ENCODE measurements around the gene CUX1. TPM values are rescaled to one million over a fixed set of nuclear protein-coding genes. Genes with fewer than 3 reads are reported as not detected.

The CUX1 gene
- total and polyA plus RNA-seq, 7 experiments from 2014 or later: 10.1 to 81.6 (median 42.5) TPM

DNA sequence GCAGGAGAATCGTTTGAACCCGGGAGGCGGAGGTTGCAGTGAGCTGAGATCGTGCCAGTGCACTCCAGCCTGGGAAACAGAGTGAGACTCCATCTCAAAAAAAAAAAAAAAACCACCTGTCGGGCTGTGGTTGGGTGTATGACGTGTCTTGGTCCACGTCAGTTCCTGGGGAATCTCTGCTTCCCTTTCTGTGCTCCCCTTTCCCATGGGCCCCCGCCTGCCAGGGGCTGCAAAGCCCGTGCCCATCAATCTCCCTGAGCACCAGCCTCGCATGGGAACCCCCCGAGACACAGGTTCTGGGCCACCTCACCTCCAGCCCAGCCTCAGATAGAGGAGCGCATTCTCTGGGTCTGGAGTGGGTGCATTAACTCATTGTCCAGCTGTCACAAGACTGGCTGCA, 467.0 kb downstream of the CUX1 start:
- Histone ChIP-seq H3K4me3 (ENCODE audit: low read length) (no peak overlapping the region), H3K36me3 (ENCODE audit: control insufficient read depth in 2 of 3, insufficient read depth in 3 of 3, low read length in 3 of 3) (no peaks in the 10 kb centered on the region), H3K27me3 (ENCODE audit: control insufficient read depth in 2 of 2, insufficient read depth in 2 of 2, low read length in 2 of 2) (no peaks in the 10 kb centered on the region), H3K9me3 (ENCODE audit: control insufficient read depth in 2 of 3, low read length in 3 of 3) (no peaks in the 10 kb centered on the region), H3K4me1 (ENCODE audit: control insufficient read depth in 2 of 2, insufficient read depth in 2 of 2, low read length in 2 of 2) (peaks cover 17 to 19% of the 10 kb centered on the region in 2 donors), H3K27ac (ENCODE audit: low read depth, low read length) (no peak overlapping the region)
- ATAC-seq (peak; percentile 21), DNase-seq (peak in 2 of 9 donors; percentile 11 to 32)
- Mint-ChIP-seq H3K36me3 (no peaks in the 10 kb centered on the region), H3K4me3 (peak overlapping the region in 7 of 10 donors; percentile 60 to 81 (median 71)), H3K4me1 (peaks cover 13 to 31% (median 26%) of the 10 kb centered on the region in 7 donors), H3K27ac (peak overlapping the region in 5 of 9 donors; percentile 32 to 73 (median 63)), H3K9me3 (no peaks in the 10 kb centered on the region), H3K27me3 (peaks cover 0 to 22% (median 0%) of the 10 kb centered on the region in 5 donors)
- intact Hi-C loops (cut with micrococcal nuclease): loop anchor here in 1 of 2 donors (10.0 kb wide), 1 partner anchor 180 kb away; the partner anchor contains the start of genes ALKBH4 and LRWD1
- ChIA-PET CTCF (no interaction called here), POLR2A (no interaction called here)

DNA sequence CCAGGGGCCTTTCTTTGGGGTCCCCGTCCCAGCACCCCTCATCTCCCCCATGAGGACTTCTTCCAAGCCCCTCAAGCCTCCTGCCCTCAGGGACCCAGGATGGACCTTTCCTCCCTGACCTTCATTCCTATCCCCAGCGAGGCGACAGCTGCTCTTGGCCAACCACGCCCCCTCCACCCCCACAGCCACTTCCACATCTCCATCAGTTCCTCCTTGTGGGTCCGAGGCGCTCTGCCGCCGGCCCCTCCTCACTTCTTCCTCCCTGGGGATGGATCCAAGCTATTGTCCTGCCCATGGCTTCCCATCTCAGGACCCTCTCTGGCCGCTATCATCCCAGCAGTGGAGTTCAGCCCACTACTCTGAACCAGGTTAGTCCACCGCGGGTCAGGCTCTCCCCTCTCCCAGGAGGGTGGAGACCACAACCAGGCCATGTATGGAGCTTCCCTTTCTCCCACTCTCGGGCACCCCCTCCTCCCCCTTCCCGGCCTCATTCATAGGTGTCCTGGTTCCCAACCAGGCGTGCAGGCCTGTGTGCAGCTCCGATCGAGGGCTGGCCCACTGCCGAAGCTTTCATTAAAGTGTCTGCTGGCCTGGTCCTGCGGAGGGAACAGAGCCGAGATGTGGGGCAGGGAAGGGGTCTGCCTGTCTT, 467.6 kb downstream of the CUX1 start:
- Histone ChIP-seq H3K27ac (ENCODE audit: low read depth, low read length) (no peak overlapping the region), H3K4me3 (ENCODE audit: low read length) (no peak overlapping the region), H3K4me1 (ENCODE audit: control insufficient read depth in 2 of 2, insufficient read depth in 2 of 2, low read length in 2 of 2) (peaks cover 16 to 17% of the 10 kb centered on the region in 2 donors), H3K9me3 (ENCODE audit: control insufficient read depth in 2 of 3, low read length in 3 of 3) (no peaks in the 10 kb centered on the region), H3K36me3 (ENCODE audit: control insufficient read depth in 2 of 3, insufficient read depth in 3 of 3, low read length in 3 of 3) (no peaks in the 10 kb centered on the region), H3K27me3 (ENCODE audit: control insufficient read depth in 2 of 2, insufficient read depth in 2 of 2, low read length in 2 of 2) (no peaks in the 10 kb centered on the region)
- H3K27me3 Mint-ChIP-seq: peaks cover 0 to 22% (median 0%) of the 10 kb centered on the region in 5 donors
- peak overlapping the region in 8 of 9 donors; percentile 19 to 81 (median 67) for H3K27ac Mint-ChIP-seq
- H3K36me3 Mint-ChIP-seq: no peaks in the 10 kb centered on the region
- ATAC-seq: no peak
- POLR2A ChIA-PET: no interaction called here
- intact Hi-C loops (cut with micrococcal nuclease): loop anchor here (5.0 to 10.0 kb wide), 4 partner anchors 77 to 468 kb away; partner anchors contain the start of genes ALKBH4 (in 2 of the 2), LRWD1 (in 2 of the 2) and CUX1 (in 1 of the 2)
- H3K9me3 Mint-ChIP-seq: no peaks in the 10 kb centered on the region
- H3K4me1 Mint-ChIP-seq: peaks cover 13 to 30% (median 27%) of the 10 kb centered on the region in 7 donors
- CTCF ChIA-PET: no interaction called here
- DNase-seq: no peak
- H3K4me3 Mint-ChIP-seq: peak overlapping the region; percentile 60 to 87 (median 76)

DNA sequence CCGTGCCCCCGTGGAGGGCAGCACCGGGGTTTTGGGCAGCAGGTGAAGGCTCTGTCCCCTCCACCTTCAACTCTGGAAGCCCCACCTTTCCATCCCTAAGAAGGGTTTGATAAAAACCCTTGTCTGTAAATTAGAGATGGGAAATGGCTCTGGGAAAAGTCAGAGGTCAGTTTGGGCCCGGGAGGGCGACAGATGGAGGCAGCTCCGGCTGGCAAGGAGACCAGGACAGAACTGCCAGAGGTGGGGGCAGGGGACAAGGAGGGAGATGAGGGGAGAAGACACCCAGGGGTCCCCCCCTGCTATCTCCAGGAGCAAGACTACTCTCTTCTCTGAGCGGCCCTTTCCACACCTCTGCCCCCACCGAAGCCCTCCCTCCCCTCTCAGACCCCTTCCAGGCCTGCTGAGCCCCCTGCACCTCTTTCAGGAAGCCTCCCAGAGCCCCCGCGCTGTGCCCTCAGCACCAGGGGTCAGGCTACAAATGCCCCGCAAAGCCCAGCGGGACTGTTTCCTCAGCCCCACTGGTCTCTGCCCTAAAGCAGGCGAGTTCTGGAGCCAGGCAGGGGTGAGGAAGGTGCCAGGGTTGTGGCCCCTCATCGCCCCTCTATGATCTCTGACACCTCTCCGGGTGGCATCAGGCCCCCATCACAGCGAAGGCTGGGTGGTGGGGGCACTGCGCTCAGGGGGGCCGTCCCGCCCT, 468.3 kb downstream of the CUX1 start:
- Histone ChIP-seq H3K4me3 (ENCODE audit: low read length) (peak overlapping the region; percentile 61), H3K27ac (ENCODE audit: low read depth, low read length) (peak overlapping the region; percentile 61), H3K4me1 (ENCODE audit: control insufficient read depth in 2 of 2, insufficient read depth in 2 of 2, low read length in 2 of 2) (peaks cover 16 to 17% of the 10 kb centered on the region in 2 donors), H3K27me3 (ENCODE audit: control insufficient read depth in 2 of 2, insufficient read depth in 2 of 2, low read length in 2 of 2) (no peaks in the 10 kb centered on the region), H3K9me3 (ENCODE audit: control insufficient read depth in 2 of 3, low read length in 3 of 3) (no peaks in the 10 kb centered on the region), H3K36me3 (ENCODE audit: control insufficient read depth in 2 of 3, insufficient read depth in 3 of 3, low read length in 3 of 3) (no peaks in the 10 kb centered on the region)
- ATAC-seq (no peak), DNase-seq (no peak)
- Mint-ChIP-seq H3K27ac (peak overlapping the region in 6 of 9 donors; percentile 33 to 73 (median 67)), H3K4me1 (peaks cover 13 to 33% (median 27%) of the 10 kb centered on the region in 7 donors), H3K9me3 (no peaks in the 10 kb centered on the region), H3K27me3 (peaks cover 0 to 22% (median 0%) of the 10 kb centered on the region in 5 donors), H3K36me3 (no peaks in the 10 kb centered on the region), H3K4me3 (peak overlapping the region; percentile 60 to 87 (median 80))
- ChIA-PET POLR2A (no interaction called here), CTCF (no interaction called here)
- intact Hi-C loops (cut with micrococcal nuclease): loop anchor here (2.0 to 10.0 kb wide), 6 partner anchors 77 to 789 kb away; partner anchors contain the start of genes ALKBH4 (in 2 of the 2), LRWD1 (in 2 of the 2), ARMC10 (in 1 of the 2) and CUX1 (in 1 of the 2)

DNA sequence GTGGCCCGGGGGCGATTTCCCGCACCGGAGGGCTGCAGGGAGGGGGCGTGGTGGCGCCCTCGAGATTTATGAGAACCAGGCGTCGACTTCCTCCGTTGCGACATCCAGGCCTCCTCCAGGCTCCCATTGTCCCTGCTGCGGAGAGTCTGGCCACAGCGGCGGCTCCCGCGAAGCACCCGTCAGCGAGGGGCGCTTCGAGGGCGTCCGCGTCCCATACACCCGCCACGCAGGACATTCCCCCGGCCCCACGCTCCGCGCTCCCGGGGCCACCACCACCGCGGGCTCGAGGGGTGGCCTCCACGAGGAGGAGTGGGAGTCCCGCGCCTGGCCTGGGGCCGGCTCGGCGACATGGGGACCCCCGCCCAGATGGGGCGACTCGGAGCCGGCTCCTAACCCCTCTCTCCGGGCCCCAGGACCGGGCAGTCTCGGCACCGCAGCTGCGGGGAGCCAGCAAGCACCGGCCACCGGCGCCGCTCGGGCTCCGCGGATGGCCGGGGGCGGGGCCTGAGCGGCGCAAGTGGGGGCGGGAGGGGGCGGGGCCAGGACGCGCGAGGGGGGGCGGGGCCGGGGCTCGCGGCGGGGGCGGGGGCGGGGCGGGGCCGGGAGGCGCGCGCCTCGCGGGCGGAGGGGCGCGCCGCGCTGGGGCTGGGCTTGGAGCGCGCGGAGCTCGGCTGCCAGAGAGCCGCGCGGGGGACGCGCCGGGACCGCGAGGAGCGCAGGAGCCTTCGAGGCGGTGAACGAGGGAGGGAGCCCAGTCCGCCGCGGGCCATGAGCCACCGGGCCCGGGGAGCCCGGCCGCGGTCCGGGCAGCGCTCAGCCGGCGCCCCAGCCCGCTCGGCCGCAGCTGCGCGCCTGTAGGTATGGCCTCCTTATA, 469.0 kb downstream of the CUX1 start, which contains the start of gene SH2B2:
TSS of gene SH2B2 (plus strand) at position 632 of the 874 bp plus-strand sequence. CDS start 13,683 bp downstream, outside the sequence.
- Mint-ChIP-seq H3K4me3 (peak within 1 kb of the TSS; percentile 71 to 88 (median 80)), H3K9me3 (no peaks in the 10 kb centered on the region), H3K36me3 (no peaks in the 10 kb centered on the region), H3K27me3 (peaks cover 0 to 22% (median 0%) of the 10 kb centered on the region in 5 donors), H3K4me1 (peaks cover 16 to 37% (median 31%) of the 10 kb centered on the region in 7 donors), H3K27ac (peak within 1 kb of the TSS in 4 of 9 donors; percentile 33 to 73 (median 67))
- H3K4me3 ChIP-seq (ENCODE audit: low read length): peak within 1 kb of the TSS; percentile 67
- no peaks in the 10 kb centered on the region for H3K9me3 ChIP-seq (ENCODE audit: control insufficient read depth in 2 of 3, low read length in 3 of 3)
- peaks cover 16 to 17% of the 10 kb centered on the region in 2 donors for H3K4me1 ChIP-seq (ENCODE audit: control insufficient read depth in 2 of 2, insufficient read depth in 2 of 2, low read length in 2 of 2)
- ChIA-PET POLR2A (interaction anchor here (1.2 kb wide), 1 partner anchor 545 kb away, joined by 3 read pairs; no protein-coding TSS in a partner anchor), CTCF (no interaction called here)
- ATAC-seq (peak; percentile 73), DNase-seq (peak; percentile 31 to 62 (median 50))
- peak within 1 kb of the TSS; percentile 61 for H3K27ac ChIP-seq (ENCODE audit: low read depth, low read length)
- intact Hi-C loops (cut with micrococcal nuclease): loop anchor here (2.0 to 10.0 kb wide), 6 partner anchors 76 to 788 kb away; partner anchors contain the start of genes ALKBH4 (in 2 of the 2), LRWD1 (in 2 of the 2), ARMC10 (in 1 of the 2) and CUX1 (in 1 of the 2)
- H3K36me3 ChIP-seq (ENCODE audit: control insufficient read depth in 2 of 3, insufficient read depth in 3 of 3, low read length in 3 of 3): no peaks in the 10 kb centered on the region
- H3K27me3 ChIP-seq (ENCODE audit: control insufficient read depth in 2 of 2, insufficient read depth in 2 of 2, low read length in 2 of 2): no peaks in the 10 kb centered on the region

DNA sequence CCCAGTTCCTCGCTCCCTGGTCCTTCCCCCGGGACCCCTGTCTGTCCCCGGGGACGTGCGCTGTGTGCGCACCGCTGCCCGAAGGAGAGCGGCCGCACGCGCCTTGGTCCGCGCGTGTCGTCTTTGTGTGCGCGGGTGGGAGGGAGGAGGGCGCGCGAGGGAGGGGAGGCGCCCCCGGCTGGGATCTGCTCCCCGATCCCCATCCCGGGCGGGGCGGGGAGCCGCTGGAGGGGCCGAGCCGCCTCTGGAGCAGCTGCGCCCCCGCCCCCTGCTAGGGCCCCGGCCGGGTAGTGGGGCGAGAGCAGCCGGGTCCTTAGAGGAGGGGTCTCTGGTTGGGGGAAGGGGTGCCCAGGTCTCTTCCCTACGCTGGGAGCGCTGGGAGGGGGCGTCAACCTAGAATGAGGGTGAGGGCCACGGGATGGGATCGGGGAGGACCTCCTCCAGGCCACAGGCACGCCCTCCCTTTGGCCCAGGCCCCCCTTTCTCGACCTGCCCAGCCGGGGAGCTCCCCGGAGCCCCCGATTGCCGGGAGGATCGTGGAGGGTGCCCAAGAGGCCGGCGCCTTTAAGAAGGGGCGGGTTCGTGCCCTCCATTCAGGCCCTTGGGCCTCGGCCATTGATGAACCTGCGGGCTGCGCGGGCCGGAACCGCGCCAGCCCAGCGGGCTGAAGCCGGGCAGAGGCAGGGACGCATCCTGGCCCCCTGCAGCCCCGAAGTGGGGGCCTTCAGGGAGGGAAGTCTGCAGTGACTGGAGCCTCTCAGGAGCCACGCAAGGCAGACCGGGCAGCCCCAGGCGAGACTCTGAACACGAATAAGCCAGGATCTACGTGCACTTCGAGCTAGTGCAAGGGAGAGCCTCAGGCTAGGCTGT, 469.9 kb downstream of the CUX1 start:
- Mint-ChIP-seq H3K27ac (no peak overlapping the region), H3K4me1 (peaks cover 22 to 42% (median 37%) of the 10 kb centered on the region in 7 donors), H3K4me3 (peak overlapping the region; percentile 36 to 81 (median 70)), H3K9me3 (no peaks in the 10 kb centered on the region), H3K27me3 (peaks cover 0 to 22% (median 0%) of the 10 kb centered on the region in 5 donors), H3K36me3 (no peaks in the 10 kb centered on the region)
- Histone ChIP-seq H3K27me3 (ENCODE audit: control insufficient read depth in 2 of 2, insufficient read depth in 2 of 2, low read length in 2 of 2) (no peaks in the 10 kb centered on the region), H3K4me1 (ENCODE audit: control insufficient read depth in 2 of 2, insufficient read depth in 2 of 2, low read length in 2 of 2) (peaks cover 17 to 20% of the 10 kb centered on the region in 2 donors), H3K4me3 (ENCODE audit: low read length) (peak overlapping the region; percentile 67), H3K9me3 (ENCODE audit: control insufficient read depth in 2 of 3, low read length in 3 of 3) (no peaks in the 10 kb centered on the region), H3K27ac (ENCODE audit: low read depth, low read length) (peak overlapping the region; percentile 58), H3K36me3 (ENCODE audit: control insufficient read depth in 2 of 3, insufficient read depth in 3 of 3, low read length in 3 of 3) (no peaks in the 10 kb centered on the region)
- no peak for ATAC-seq
- ChIA-PET CTCF (interaction anchor here (0.8 kb wide), 1 partner anchor 107 kb away, joined by 3 read pairs; no protein-coding TSS in a partner anchor), POLR2A (interaction anchor here (0.6 to 1.2 kb wide), 2 partner anchors 109 to 545 kb away, joined by 3 to 4 read pairs; partner anchors contain the start of gene PRKRIP1)
- intact Hi-C loops (cut with micrococcal nuclease): loop anchor here (2.0 to 10.0 kb wide), 6 partner anchors 75 to 787 kb away; partner anchors contain the start of genes ALKBH4 (in 2 of the 2), LRWD1 (in 2 of the 2), ARMC10 (in 1 of the 2) and CUX1 (in 1 of the 2)
- DNase-seq: peak in 4 of 9 donors; percentile 11 to 35 (median 20)
